C4-2B (cell line): ENCODE data around the gene RUSC2.
A peak's percentile ranks its signal among the peaks of the same experiment; 100 is the strongest.

ENCODE experiments used
- H3K27ac ChIP-seq: fragments of 450-650 bp; 2 replicates; pipeline ENCODE4 v1.5.1; 2017
- ZFX ChIP-seq: fragments of 450-650 bp; IDR thresholded peaks from 2 replicates; pipeline ENCODE4 v1.6.1; 2017
- TF ChIP-seq, protein P1 (sequence below): fragments of 450-650 bp; conservative IDR thresholded peaks from 2 replicates; pipeline ENCODE4 v1.5.1; 2017; ENCODE audit warnings: mild to moderate bottlenecking

Gene RUSC2

DNA sequence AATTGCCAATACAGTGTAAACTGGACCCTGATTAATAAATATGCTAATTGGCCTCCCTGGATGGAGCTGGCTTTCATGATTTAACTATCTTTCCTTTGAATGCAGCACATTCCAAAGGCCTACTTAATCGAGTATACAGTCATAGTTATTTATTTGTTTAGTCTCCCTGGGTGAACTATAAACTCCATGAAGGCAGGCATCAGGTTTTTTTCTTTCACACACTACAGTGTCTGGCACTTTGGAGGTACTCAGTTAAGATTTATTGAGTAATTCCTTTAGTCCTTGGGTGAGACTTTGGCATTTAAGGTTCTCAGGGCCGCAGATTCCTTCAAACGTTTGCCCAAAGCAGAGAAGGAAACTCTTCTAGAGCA, 20.5 kb downstream of the RUSC2 start:
- no peak for TF ChIP-seq ZFX
- TF ChIP-seq, protein P1, sequence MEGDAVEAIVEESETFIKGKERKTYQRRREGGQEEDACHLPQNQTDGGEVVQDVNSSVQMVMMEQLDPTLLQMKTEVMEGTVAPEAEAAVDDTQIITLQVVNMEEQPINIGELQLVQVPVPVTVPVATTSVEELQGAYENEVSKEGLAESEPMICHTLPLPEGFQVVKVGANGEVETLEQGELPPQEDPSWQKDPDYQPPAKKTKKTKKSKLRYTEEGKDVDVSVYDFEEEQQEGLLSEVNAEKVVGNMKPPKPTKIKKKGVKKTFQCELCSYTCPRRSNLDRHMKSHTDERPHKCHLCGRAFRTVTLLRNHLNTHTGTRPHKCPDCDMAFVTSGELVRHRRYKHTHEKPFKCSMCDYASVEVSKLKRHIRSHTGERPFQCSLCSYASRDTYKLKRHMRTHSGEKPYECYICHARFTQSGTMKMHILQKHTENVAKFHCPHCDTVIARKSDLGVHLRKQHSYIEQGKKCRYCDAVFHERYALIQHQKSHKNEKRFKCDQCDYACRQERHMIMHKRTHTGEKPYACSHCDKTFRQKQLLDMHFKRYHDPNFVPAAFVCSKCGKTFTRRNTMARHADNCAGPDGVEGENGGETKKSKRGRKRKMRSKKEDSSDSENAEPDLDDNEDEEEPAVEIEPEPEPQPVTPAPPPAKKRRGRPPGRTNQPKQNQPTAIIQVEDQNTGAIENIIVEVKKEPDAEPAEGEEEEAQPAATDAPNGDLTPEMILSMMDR = no peak
- H3K27ac ChIP-seq = peak overlapping the region; percentile 14; the same call in 1 of the 2 replicates

- peak overlapping the region; percentile 14; the same call in 1 of the 2 replicates for H3K27ac ChIP-seq
- TF ChIP-seq, protein P1 = no peak; the same call in 1 of the 2 replicates
- no peak for TF ChIP-seq ZFX
These were observed 21.0 kb downstream of the RUSC2 start for GRCh38 chr9:35510754-35511428.

GRCh38 chr9:35511453-35511852, 21.5 kb downstream of the RUSC2 start:
- no peak for TF ChIP-seq ZFX
- TF ChIP-seq, protein P1 = no peak

GRCh38 chr9:35515766-35516165, 25.9 kb downstream of the RUSC2 start:
- no peak overlapping the region for H3K27ac ChIP-seq
- no peak for TF ChIP-seq ZFX
- TF ChIP-seq, protein P1 = no peak

More at GRCh38 chr9:35511453-35511852, 21.5 kb downstream of the RUSC2 start:
- H3K27ac ChIP-seq = no peak overlapping the region

GRCh38 chr9:35516479-35516878, 26.6 kb downstream of the RUSC2 start:
- no peak overlapping the region for H3K27ac ChIP-seq
- TF ChIP-seq ZFX = no peak
- TF ChIP-seq, protein P1 = no peak

- H3K27ac ChIP-seq = peak overlapping the region; percentile 41; the same call in 1 of the 2 replicates
- TF ChIP-seq, protein P1 = no peak
- no peak for TF ChIP-seq ZFX
These were observed 27.2 kb downstream of the RUSC2 start for GRCh38 chr9:35517131-35517530.

GRCh38 chr9:35517552-35518224, 27.8 kb downstream of the RUSC2 start:
- TF ChIP-seq, protein P1 = no peak
- no peak for TF ChIP-seq ZFX
- peak overlapping the region; percentile 41 for H3K27ac ChIP-seq
